GM12878 (cell line): Measurements from ENCODE around the gene CSMD2. TPM values are rescaled to one million over a fixed set of nuclear protein-coding genes. Genes with fewer than 3 reads are reported as not detected.

Source experiments
- ATAC-seq: fragments of 200-7000 bp; cut with Tn5 transposase; 3 replicates; pipeline ENCODE4 v1.9.1; 2020; ENCODE audit warnings: mild to moderate bottlenecking, moderate library complexity
- BruUV-seq: library from RNA; stranded (reverse); fragments of 400-500 nt; replicated peaks from 2 replicates; lab custom pipeline; 2021; lab: Mats Ljungman, UMichigan
- CTCF ChIA-PET: fragments of 300-600 bp; sonication (Branson Sonifier 250); formaldehyde crosslinking; extraction: SDS; loops from one replicate; lab custom pipeline; 2021; ENCODE audit warnings: inconsistent platforms; lab: Yijun Ruan, JAX
- POLR2A ChIA-PET: fragments of 350-600 bp; formaldehyde crosslinking; extraction: SDS; loops from one replicate; lab custom pipeline; 2021; ENCODE audit warnings: inconsistent platforms; lab: Charles Lee
- RAD21 ChIA-PET: fragments of 300-600 bp; sonication (Branson Sonifier 250); formaldehyde crosslinking; loops from one replicate; lab custom pipeline; 2023; ENCODE audit warnings: antibody characterized with exemption; ENCODE audit not compliant: unreplicated experiment; lab: Charles Lee
- SMC1A ChIA-PET: fragments of 300-600 bp; sonication (Branson Sonifier 250); formaldehyde crosslinking; loops from one replicate; lab custom pipeline; 2023; ENCODE audit not compliant: unreplicated experiment, uncharacterized antibody; lab: Charles Lee
- DNase-seq: peaks from one replicate; pipeline ENCODE4 v3.0.0-alpha.2; 2011; ENCODE audit warnings: low read depth, low spot score
- FAIRE-seq: peaks from 3 replicates; lab custom pipeline; 2011; peaks lifted over from hg19 to GRCh38; lab: Jason Lieb, UNC
- H2AFZ ChIP-seq: 2 replicates; pipeline ENCODE4 v1.6.0; 2011; ENCODE audit warnings: low read depth, low read length, control low read depth; ENCODE audit not compliant: control insufficient read depth
- H3K27ac ChIP-seq: 2 replicates; pipeline ENCODE4 v1.5.1; 2011; ENCODE audit warnings: control low read depth; ENCODE audit not compliant: control insufficient read depth, insufficient read depth
- H3K27me3 ChIP-seq, 2 experiments: replicated peaks in 1 of 2; 2 replicates each; pipeline versions ENCODE4 v1.6.0 to v1.6.1; 2011; ENCODE audit warnings: low read length in 1 of 2; ENCODE audit not compliant: control insufficient read depth in 2 of 2, insufficient read depth in 2 of 2
- H3K36me3 ChIP-seq, 2 experiments: 2 replicates each; pipeline ENCODE4 v1.5.1; 2011; ENCODE audit warnings: low read length in 1 of 2; ENCODE audit not compliant: control insufficient read depth in 2 of 2, insufficient read depth in 2 of 2
- H3K4me1 ChIP-seq: 2 replicates; pipeline ENCODE4 v1.6.1; 2011; ENCODE audit warnings: mild to moderate bottlenecking, low read length, moderate library complexity, mixed read lengths; ENCODE audit not compliant: control insufficient read depth, insufficient read depth
- H3K4me2 ChIP-seq: 2 replicates; pipeline ENCODE4 v1.6.0; 2011; ENCODE audit warnings: control low read depth; ENCODE audit not compliant: control insufficient read depth, insufficient read depth
- H3K4me3 ChIP-seq: fragments of 200-600 bp; sonication (generic); 2 replicates; pipeline ENCODE4 v1.5.1; 2016
- H3K79me2 ChIP-seq: 2 replicates; pipeline ENCODE4 v1.6.0; 2011; ENCODE audit warnings: low read length; ENCODE audit not compliant: control insufficient read depth, insufficient read depth
- H3K9ac ChIP-seq: 2 replicates; pipeline ENCODE4 v1.8.0; 2011; ENCODE audit warnings: low read length, control low read depth, mixed read lengths; ENCODE audit not compliant: control insufficient read depth, insufficient read depth
- H3K9me3 ChIP-seq: replicated peaks from 3 replicates; pipeline ENCODE4 v1.5.1; 2011; ENCODE audit warnings: mild to moderate bottlenecking, low read length; ENCODE audit not compliant: control insufficient read depth, insufficient read depth
- H4K20me1 ChIP-seq: 2 replicates; pipeline ENCODE4 v1.6.0; 2011; ENCODE audit not compliant: control insufficient read depth, insufficient read depth
- CREB1 ChIP-seq: IDR thresholded peaks from 2 replicates; pipeline ENCODE4 v1.6.1; 2012; ENCODE audit warnings: low read depth, mild to moderate bottlenecking, inconsistent platforms
- GATAD2B ChIP-seq: fragments of 450-650 bp; conservative IDR thresholded peaks from 2 replicates; pipeline ENCODE4 v1.6.1; 2017; ENCODE audit warnings: low read depth, mild to moderate bottlenecking, moderate library complexity
- HSF1 ChIP-seq: fragments of 150-350 bp; IDR thresholded peaks from 2 replicates; pipeline ENCODE4 v1.6.1; 2014; ENCODE audit warnings: mild to moderate bottlenecking, low read depth, low read length
- MAX ChIP-seq: IDR thresholded peaks from 2 replicates; pipeline ENCODE4 v1.6.1; 2012; ENCODE audit warnings: low read depth, low read length, improper control_type of control experiment
- MLLT1 ChIP-seq: fragments of 450-650 bp; IDR thresholded peaks from 2 replicates; pipeline ENCODE4 v1.6.1; 2016; ENCODE audit warnings: mild to moderate bottlenecking
- NFXL1 ChIP-seq: fragments of 450-650 bp; IDR thresholded peaks from 2 replicates; pipeline ENCODE4 v1.6.1; 2017; ENCODE audit warnings: antibody characterized with exemption, mild to moderate bottlenecking, borderline replicate concordance
- RB1 ChIP-seq: fragments of 450-650 bp; formaldehyde crosslinking; IDR thresholded peaks from 2 replicates; pipeline ENCODE4 v1.6.1; 2017; ENCODE audit warnings: mild to moderate bottlenecking, borderline replicate concordance
- RELA ChIP-seq: fragments of 450-650 bp; IDR thresholded peaks from 2 replicates; pipeline ENCODE4 v1.8.0; 2014; ENCODE audit warnings: borderline replicate concordance; ENCODE audit not compliant: partially characterized antibody
- SMARCA5 ChIP-seq: fragments of 450-650 bp; IDR thresholded peaks from 2 replicates; pipeline ENCODE4 v1.6.1; 2017; ENCODE audit warnings: mild to moderate bottlenecking
- ZBTB11 ChIP-seq: fragments of 450-650 bp; formaldehyde crosslinking; IDR thresholded peaks from 2 replicates; pipeline ENCODE4 v1.5.0; 2022; ENCODE audit warnings: mild to moderate bottlenecking, missing genetic modification characterization
- ZNF217 ChIP-seq: fragments of 450-650 bp; IDR thresholded peaks from 2 replicates; pipeline ENCODE4 v1.6.1; 2017; ENCODE audit warnings: antibody characterized with exemption, mild to moderate bottlenecking
- ZNF622 ChIP-seq: fragments of 450-650 bp; IDR thresholded peaks from 2 replicates; pipeline ENCODE4 v1.6.1; 2017; ENCODE audit warnings: mild to moderate bottlenecking, inconsistent platforms
- whole genome bisulfite sequencing: methylation state at CpG from one replicate; pipeline ENCODE4 v1.1.6; 2016; ENCODE audit warnings: low lambda C conversion rate; ENCODE audit not compliant: insufficient replicate concordance, insufficient coverage; ENCODE audit errors: missing lambda C conversion rate; 5-methylcytosine and 5-hydroxymethylcytosine counted together
- in situ Hi-C: fragments of 300-500 bp; cut with MboI; formaldehyde crosslinking; loops from 9 replicates; pipeline ENCODE4 v1.14.3; 2018; ENCODE audit warnings: mixed read lengths
- intact Hi-C: fragments of 100-400 bp; cut with micrococcal nuclease; formaldehyde crosslinking; loops from one replicate; pipeline ENCODE4 v1.14.2; 2022; ENCODE audit not compliant: unreplicated experiment
- polyA plus RNA-seq, 11 experiments: library from polyadenylated mRNA; depleted of rRNA in 4 of 11; unstranded in 6 of 11; stranded (reverse) in 5 of 11; fragments of >200 nt; fragmentation: Nextera tagmentation in 4 of 11; fragmentation: Illumina TruSeq in 1 of 11; extraction: Ambion mirVana in 4 of 11; extraction: Trizol in 1 of 11; gene quantifications; 1 replicate in 1 of 11; 2 replicates in 10 of 11; pipeline versions ENCODE4 v1.2.1 to v1.2.3, GENCODE V29; 2011 to 2016; ENCODE audit warnings: inconsistent platforms in 2 of 11, missing spikeins in 2 of 11, low read depth in 1 of 11
- total RNA-seq, 4 experiments: library from RNA; depleted of rRNA in 3 of 4; stranded (reverse); fragments of >200 nt in 3 of 4; fragmentation: Illumina TruSeq in 1 of 4; extraction: Trizol in 1 of 4; gene quantifications; 2 replicates each; pipeline versions ENCODE4 v1.2.1 to v1.2.3, GENCODE V29; 2013 to 2021

CSMD2 gene
- total and polyA plus RNA-seq, 10 of the 15 experiments (the other 5 are each of a cell fraction or from before 2014, with no cell fraction given): under 0.01 TPM; not detected in 9

- ChIA-PET SMC1A (no interaction called here), CTCF (interaction anchor here (0.7 kb wide), 1 partner anchor 481 kb away, joined by 3 read pairs; no protein-coding TSS in a partner anchor), RAD21 (no interaction called here), POLR2A (no interaction called here)
- intact Hi-C loops: no loop called here
- no peaks in the 10 kb centered on the region for H4K20me1 ChIP-seq
- H3K27me3 ChIP-seq: peaks cover 0 to 1% of the 10 kb centered on the region in 2 experiments; a peak in 3 of 4 replicates
- no peaks in the 10 kb centered on the region for H3K36me3 ChIP-seq
- TF ChIP-seq GATAD2B: no peak
- BruUV-seq: no TSS peak
- H3K4me2 ChIP-seq: no peak overlapping the region
- ATAC-seq (no peak), DNase-seq (no peak), FAIRE-seq (no peak)
- no peak overlapping the region for H3K27ac ChIP-seq
- no peaks in the 10 kb centered on the region for H3K4me1 ChIP-seq
- H3K79me2 ChIP-seq: no peaks in the 10 kb centered on the region
- in situ Hi-C loops: no loop called here
- no peaks in the 10 kb centered on the region for H3K9me3 ChIP-seq
- no peak overlapping the region for H2AFZ ChIP-seq
- no peak overlapping the region for H3K4me3 ChIP-seq
- 18% methylated on average over 5 of the region's 5 CpGs for WGBS
- no peak overlapping the region for H3K9ac ChIP-seq
Measured at GRCh38 chr1:33982419-33982818, 182.6 kb downstream of the CSMD2 start.

- Histone ChIP-seq H3K27ac (no peak overlapping the region), H3K4me2 (no peak overlapping the region), H3K79me2 (no peaks in the 10 kb centered on the region), H3K4me1 (no peaks in the 10 kb centered on the region), H3K27me3 (peaks cover 0 to 1% of the 10 kb centered on the region in 2 experiments; a peak in 2 of 4 replicates), H4K20me1 (no peaks in the 10 kb centered on the region), H3K4me3 (no peak overlapping the region), H3K9ac (no peak overlapping the region), H3K36me3 (no peaks in the 10 kb centered on the region), H3K9me3 (no peaks in the 10 kb centered on the region), H2AFZ (no peak overlapping the region)
- ChIA-PET CTCF (no interaction called here), POLR2A (no interaction called here), RAD21 (no interaction called here), SMC1A (no interaction called here)
- no TSS peak for BruUV-seq
- in situ Hi-C loops (no loop called here), intact Hi-C loops (no loop called here)
- WGBS: 10% methylated on average over 4 of the region's 4 CpGs
- no peak for FAIRE-seq
- ATAC-seq: no peak
- no peak for DNase-seq
- TF ChIP-seq ZNF622: no peak
- no peak for TF ChIP-seq RELA
- no peak for TF ChIP-seq CREB1
- no peak for TF ChIP-seq ZNF217
- no peak for TF ChIP-seq ZBTB11 (CRISPR knock-in tag)
- no peak for TF ChIP-seq RB1
- TF ChIP-seq NFXL1: no peak
- no peak for TF ChIP-seq HSF1
- no peak for TF ChIP-seq MLLT1
- TF ChIP-seq SMARCA5: no peak
- no peak for TF ChIP-seq MAX
Measured at GRCh38 chr1:33979341-33979740, 185.7 kb downstream of the CSMD2 start.
